Thyroid gland (tissue), 4 donors: ENCODE results near the gene MIEF1.

ENCODE experiments used
- CTCF ChIP-seq, 6 experiments: fragments of 200-600 bp in 3 of 6; fragments of 450-650 bp in 3 of 6; sonication (generic) in 3 of 6; IDR thresholded peaks; one replicate each; pipeline ENCODE4 v1.5.1; 2016 to 2019; ENCODE audit warnings: antibody characterized with exemption in 6 of 6, mild to moderate bottlenecking in 2 of 6, inconsistent platforms in 1 of 6, moderate library complexity in 1 of 6
- POLR2A ChIP-seq, 2 donors: fragments of 450-650 bp; IDR thresholded peaks; one replicate each; pipeline ENCODE4 v1.6.1; 2017; ENCODE audit warnings: antibody characterized with exemption in 2 of 2, mild to moderate bottlenecking in 2 of 2, moderate library complexity in 1 of 2

GRCh38 chr22:39556970-39557841, 55.1 kb downstream of the MIEF1 start:
- TF ChIP-seq CTCF (IDR thresholded peaks at IDR 0.05) (peak in 2 of 6 experiments; percentile 13 to 25), POLR2A (IDR thresholded peaks at IDR 0.05) (peak in 1 of 2 donors; percentile 28)
